Measurements from ENCODE around the gene CECR2. TPM values are rescaled to one million over a fixed set of nuclear protein-coding genes. Genes with fewer than 3 reads are reported as not detected.

Gene CECR2
- total RNA-seq, 1 experiment from 2014 or later, result 3.6 TPM

DNA sequence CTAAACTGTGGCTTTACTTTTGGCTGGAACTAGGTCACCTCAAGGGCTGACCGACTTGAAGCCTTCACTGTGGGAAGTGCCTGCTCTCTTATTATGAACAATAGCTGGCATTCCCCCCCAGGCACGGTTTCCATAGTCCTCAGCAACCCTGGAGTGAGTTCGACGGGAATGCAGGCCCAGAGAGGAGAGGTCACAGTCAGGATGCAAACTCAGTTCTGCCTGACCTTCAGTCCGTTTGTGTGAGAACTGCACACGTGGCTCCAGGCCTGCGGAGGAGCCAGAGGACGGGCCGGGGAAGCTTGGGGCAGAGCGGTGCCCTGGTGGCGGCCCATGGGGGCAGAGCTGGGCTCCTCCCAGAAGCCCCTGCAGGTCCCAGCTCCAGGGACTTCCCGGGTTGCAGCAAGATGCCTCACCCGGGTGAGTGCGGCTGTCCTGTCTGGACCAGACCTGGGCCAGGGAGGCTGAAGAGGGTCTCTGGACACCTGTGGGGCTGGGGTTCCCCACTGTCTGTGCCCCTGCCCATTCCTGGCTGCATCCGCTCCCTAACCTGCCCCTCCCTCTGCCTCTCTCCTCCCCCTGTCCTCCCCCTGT lies 211.3 kb downstream of the CECR2 start:
- Histone ChIP-seq H3K4me3 (ENCODE audit: low read depth in 2 of 2, low read length in 2 of 2) (no peak overlapping the region), H3K27me3 (ENCODE audit: control insufficient read depth, insufficient read depth, low read length) (no peaks in the 10 kb centered on the region), H3K36me3 (ENCODE audit: control insufficient read depth, insufficient read depth, low read length) (no peaks in the 10 kb centered on the region), H3K9me3 (ENCODE audit: control insufficient read depth, insufficient read depth, low read depth, low read length) (no peaks in the 10 kb centered on the region), H3K4me1 (ENCODE audit: control insufficient read depth, insufficient read depth, low read length) (peaks cover 7% of the 10 kb centered on the region), H3K27ac (ENCODE audit: low read length) (no peak overlapping the region)
- ATAC-seq, result no peak
- in situ Hi-C loops (cut with HindIII; ENCODE audit: low pct_unique_long_range_greater_than_20kb, low sequenced_read_pairs) (no loop called here), intact Hi-C loops (cut with micrococcal nuclease; ENCODE audit: unreplicated experiment) (no loop called here)
- TF ChIP-seq TCF7L2 (IDR thresholded peaks at IDR 0.05; ENCODE audit: low read depth, low read length), result no peak
- TF ChIP-seq SIN3A (IDR thresholded peaks at IDR 0.05; ENCODE audit: borderline replicate concordance, insufficient read depth, low read depth, low read length), result no peak
- TF ChIP-seq, protein P1, sequence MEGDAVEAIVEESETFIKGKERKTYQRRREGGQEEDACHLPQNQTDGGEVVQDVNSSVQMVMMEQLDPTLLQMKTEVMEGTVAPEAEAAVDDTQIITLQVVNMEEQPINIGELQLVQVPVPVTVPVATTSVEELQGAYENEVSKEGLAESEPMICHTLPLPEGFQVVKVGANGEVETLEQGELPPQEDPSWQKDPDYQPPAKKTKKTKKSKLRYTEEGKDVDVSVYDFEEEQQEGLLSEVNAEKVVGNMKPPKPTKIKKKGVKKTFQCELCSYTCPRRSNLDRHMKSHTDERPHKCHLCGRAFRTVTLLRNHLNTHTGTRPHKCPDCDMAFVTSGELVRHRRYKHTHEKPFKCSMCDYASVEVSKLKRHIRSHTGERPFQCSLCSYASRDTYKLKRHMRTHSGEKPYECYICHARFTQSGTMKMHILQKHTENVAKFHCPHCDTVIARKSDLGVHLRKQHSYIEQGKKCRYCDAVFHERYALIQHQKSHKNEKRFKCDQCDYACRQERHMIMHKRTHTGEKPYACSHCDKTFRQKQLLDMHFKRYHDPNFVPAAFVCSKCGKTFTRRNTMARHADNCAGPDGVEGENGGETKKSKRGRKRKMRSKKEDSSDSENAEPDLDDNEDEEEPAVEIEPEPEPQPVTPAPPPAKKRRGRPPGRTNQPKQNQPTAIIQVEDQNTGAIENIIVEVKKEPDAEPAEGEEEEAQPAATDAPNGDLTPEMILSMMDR (IDR thresholded peaks at IDR 0.05), result no peak
- no peak for TF ChIP-seq REST (IDR thresholded peaks at IDR 0.05; ENCODE audit: insufficient read depth in 1 of 2, low read depth in 2 of 2, low read length in 1 of 2)
- no peak for TF ChIP-seq POLR2AphosphoS5 (IDR thresholded peaks at IDR 0.05; ENCODE audit: low read depth, low read length)
- CTCF ChIA-PET, result interaction anchor here (0.5 kb wide), 1 partner anchor 508 kb away, joined by 3 read pairs; no protein-coding TSS in a partner anchor
- POLR2A ChIA-PET, result interaction anchor here (0.6 to 1.6 kb wide), 2 partner anchors 9 kb away, joined by 3 read pairs; no protein-coding TSS in a partner anchor
- no peak for DNase-seq (ENCODE audit: low read depth, low spot score)
- BruUV-seq (replicated peaks), result no TSS peak

DNA sequence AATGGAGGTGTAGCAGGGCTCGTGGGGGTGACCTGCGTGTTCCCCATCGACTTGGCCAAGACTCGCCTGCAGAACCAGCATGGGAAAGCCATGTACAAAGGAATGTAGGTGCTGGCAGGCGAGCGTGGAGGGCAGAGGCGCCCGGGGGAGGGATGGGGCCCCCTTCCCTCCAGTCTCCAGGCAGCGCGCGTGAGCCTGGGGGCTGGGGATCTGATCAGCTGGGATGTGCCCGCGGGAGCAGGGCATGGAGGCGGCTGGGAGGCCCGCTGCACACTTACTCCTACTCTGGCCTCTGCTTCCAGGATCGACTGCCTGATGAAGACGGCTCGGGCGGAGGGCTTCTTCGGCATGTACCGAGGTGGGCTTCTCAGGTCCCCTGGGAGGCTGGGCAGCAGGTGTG lies 211.8 kb downstream of the CECR2 start:
- H3K4me1 ChIP-seq (ENCODE audit: control insufficient read depth, insufficient read depth, low read length), result peaks cover 5% of the 10 kb centered on the region
- ATAC-seq (no peak), DNase-seq (ENCODE audit: low read depth, low spot score) (no peak)
- no peaks in the 10 kb centered on the region for H3K36me3 ChIP-seq (ENCODE audit: control insufficient read depth, insufficient read depth, low read length)
- TF ChIP-seq REST (IDR thresholded peaks at IDR 0.05; ENCODE audit: insufficient read depth in 1 of 2, low read depth in 2 of 2, low read length in 1 of 2), result no peak
- TF ChIP-seq SIN3A (IDR thresholded peaks at IDR 0.05; ENCODE audit: borderline replicate concordance, insufficient read depth, low read depth, low read length), result no peak
- TF ChIP-seq POLR2AphosphoS5 (IDR thresholded peaks at IDR 0.05; ENCODE audit: low read depth, low read length), result no peak
- no peak for TF ChIP-seq TCF7L2 (IDR thresholded peaks at IDR 0.05; ENCODE audit: low read depth, low read length)
- TF ChIP-seq, protein P1 (IDR thresholded peaks at IDR 0.05), result no peak
- intact Hi-C loops (cut with micrococcal nuclease; ENCODE audit: unreplicated experiment) (no loop called here), in situ Hi-C loops (cut with HindIII; ENCODE audit: low pct_unique_long_range_greater_than_20kb, low sequenced_read_pairs) (no loop called here)
- no peak overlapping the region for H3K27ac ChIP-seq (ENCODE audit: low read length)
- BruUV-seq (replicated peaks), result no TSS peak
- no peaks in the 10 kb centered on the region for H3K27me3 ChIP-seq (ENCODE audit: control insufficient read depth, insufficient read depth, low read length)
- no peaks in the 10 kb centered on the region for H3K9me3 ChIP-seq (ENCODE audit: control insufficient read depth, insufficient read depth, low read depth, low read length)
- ChIA-PET POLR2A (interaction anchor here (0.5 kb wide), 1 partner anchor 58 kb away, joined by 8 read pairs; no protein-coding TSS in a partner anchor), CTCF (interaction anchor here (0.5 kb wide), 1 partner anchor 509 kb away, joined by 3 read pairs; no protein-coding TSS in a partner anchor)
- H3K4me3 ChIP-seq (ENCODE audit: low read depth in 2 of 2, low read length in 2 of 2), result no peak overlapping the region
